Transverse colon (tissue), 4 donors: ENCODE results near the gene TPST2. TPM values are rescaled to one million over a fixed set of nuclear protein-coding genes. Genes with fewer than 3 reads are reported as not detected.

ENCODE experiments used
- DNase-seq: peaks from one replicate; pipeline ENCODE4 v3.0.0-alpha.2; 2019
- H3K27ac ChIP-seq, 4 donors: fragments of 200-600 bp; sonication (generic); 2 replicates each; pipeline ENCODE4 v1.5.1; 2016 to 2018; ENCODE audit warnings: inconsistent platforms in 4 of 4
- H3K27me3 ChIP-seq: fragments of 200-600 bp; sonication (generic); 2 replicates; pipeline ENCODE4 v1.5.1; 2017; ENCODE audit warnings: inconsistent platforms
- H3K36me3 ChIP-seq, 4 donors: fragments of 200-600 bp; sonication (generic); 2 replicates each; pipeline ENCODE4 v1.5.1; 2017 to 2019; ENCODE audit warnings: inconsistent platforms in 4 of 4
- H3K4me1 ChIP-seq, 4 donors: fragments of 200-600 bp; sonication (generic); 2 replicates each; pipeline ENCODE4 v1.5.1; 2017 to 2020; ENCODE audit warnings: inconsistent platforms in 4 of 4
- H3K4me3 ChIP-seq, 4 donors: fragments of 200-600 bp; sonication (generic); 1 replicate in 1 of 4; 2 replicates in 3 of 4; pipeline versions ENCODE4 v1.5.1 to v1.6.1; 2017 to 2019; ENCODE audit warnings: inconsistent platforms in 4 of 4
- H3K9me3 ChIP-seq, 2 donors: fragments of 200-600 bp; sonication (generic); 2 replicates each; pipeline ENCODE4 v1.5.1; 2017 to 2019; ENCODE audit warnings: inconsistent platforms in 2 of 2
- EP300 ChIP-seq: sonication (generic); formaldehyde crosslinking; IDR thresholded peaks from one replicate; pipeline ENCODE4 v1.6.1; 2017; ENCODE audit warnings: antibody characterized with exemption, low read depth
- POLR2A ChIP-seq: fragments of 450-650 bp; IDR thresholded peaks from one replicate; pipeline ENCODE4 v1.6.1; 2016; ENCODE audit warnings: antibody characterized with exemption, mild to moderate bottlenecking, moderate library complexity
- POLR2AphosphoS5 ChIP-seq, 3 donors: sonication (generic); formaldehyde crosslinking; IDR thresholded peaks; one replicate each; pipeline ENCODE4 v1.6.1; 2016; ENCODE audit warnings: antibody characterized with exemption in 3 of 3
- WGBS, 2 donors: methylation state at CpG; one replicate each; pipeline ENCODE4 v1.1.5; 2018; ENCODE audit warnings: low coverage in 1 of 2; 5-methylcytosine and 5-hydroxymethylcytosine counted together
- in situ Hi-C, 4 donors: fragments of 200-750 bp; cut with MboI; loops; one replicate each; pipeline versions ENCODE4 v1.15.0 to v1.15.1; 2017; ENCODE audit warnings: low sequenced_read_pairs in 3 of 4, low pct_ligation_motif_present in 1 of 4, low pct_unique_long_range_greater_than_20kb in 1 of 4
- intact Hi-C: fragments of 100-400 bp; cut with DNase I; formaldehyde crosslinking; loops from one replicate; pipeline ENCODE4 v1.15.1; 2023; ENCODE audit warnings: low total_unique reads
- total RNA-seq, 4 donors: library from RNA; depleted of rRNA; stranded (reverse); fragments of >200 nt; gene quantifications; one replicate each; pipeline ENCODE4 v1.1.0, GENCODE V29; 2016
- TF ChIP-seq, protein P1 (sequence below), 5 experiments: fragments of 200-600 bp in 3 of 5; fragments of 450-650 bp in 2 of 5; sonication (generic) in 3 of 5; IDR thresholded peaks; 1 replicate in 2 of 5; 2 replicates in 3 of 5; pipeline ENCODE4 v1.5.1; 2016 to 2017; ENCODE audit warnings: antibody characterized with exemption in 5 of 5, inconsistent platforms in 3 of 5, mild to moderate bottlenecking in 2 of 5, moderate library complexity in 1 of 5

The TPST2 gene
- total RNA-seq, 4 donors from 2014 or later, result 14.3 to 35.6 (median 26.8) TPM

DNA sequence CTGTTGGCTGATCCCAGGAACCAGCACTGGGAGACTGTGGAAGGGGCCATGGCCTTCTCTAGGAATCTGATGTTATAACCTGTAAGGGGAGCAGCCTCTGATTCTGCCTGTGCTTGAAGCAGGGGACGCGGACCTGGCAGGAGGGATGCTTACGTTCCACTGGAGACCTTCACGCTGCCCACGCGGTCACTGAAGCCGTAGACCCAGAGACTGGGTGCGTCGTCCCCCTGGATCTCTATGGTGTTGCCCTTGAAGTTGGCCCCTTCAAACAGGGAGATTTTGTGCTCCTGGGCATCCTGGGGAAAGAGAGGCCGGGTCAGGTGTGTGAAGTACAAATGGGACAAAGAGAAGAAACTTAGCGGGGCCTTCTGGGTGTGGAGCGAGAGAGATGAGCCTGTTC is 11.8 kb upstream of the TPST2 start:
- H3K4me1 ChIP-seq, result no peaks in the 10 kb centered on the region
- H3K27me3 ChIP-seq, result no peaks in the 10 kb centered on the region
- no peak overlapping the region for H3K4me3 ChIP-seq
- H3K9me3 ChIP-seq, result no peaks in the 10 kb centered on the region
- intact Hi-C loops, result no loop called here
- no peak for DNase-seq
- TF ChIP-seq EP300, result no peak
- TF ChIP-seq POLR2AphosphoS5 (IDR thresholded peaks at IDR 0.05), result no peak
- no peak for TF ChIP-seq POLR2A
- TF ChIP-seq, protein P1, sequence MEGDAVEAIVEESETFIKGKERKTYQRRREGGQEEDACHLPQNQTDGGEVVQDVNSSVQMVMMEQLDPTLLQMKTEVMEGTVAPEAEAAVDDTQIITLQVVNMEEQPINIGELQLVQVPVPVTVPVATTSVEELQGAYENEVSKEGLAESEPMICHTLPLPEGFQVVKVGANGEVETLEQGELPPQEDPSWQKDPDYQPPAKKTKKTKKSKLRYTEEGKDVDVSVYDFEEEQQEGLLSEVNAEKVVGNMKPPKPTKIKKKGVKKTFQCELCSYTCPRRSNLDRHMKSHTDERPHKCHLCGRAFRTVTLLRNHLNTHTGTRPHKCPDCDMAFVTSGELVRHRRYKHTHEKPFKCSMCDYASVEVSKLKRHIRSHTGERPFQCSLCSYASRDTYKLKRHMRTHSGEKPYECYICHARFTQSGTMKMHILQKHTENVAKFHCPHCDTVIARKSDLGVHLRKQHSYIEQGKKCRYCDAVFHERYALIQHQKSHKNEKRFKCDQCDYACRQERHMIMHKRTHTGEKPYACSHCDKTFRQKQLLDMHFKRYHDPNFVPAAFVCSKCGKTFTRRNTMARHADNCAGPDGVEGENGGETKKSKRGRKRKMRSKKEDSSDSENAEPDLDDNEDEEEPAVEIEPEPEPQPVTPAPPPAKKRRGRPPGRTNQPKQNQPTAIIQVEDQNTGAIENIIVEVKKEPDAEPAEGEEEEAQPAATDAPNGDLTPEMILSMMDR (IDR thresholded peaks at IDR 0.05), result no peak
- no peak overlapping the region for H3K27ac ChIP-seq
- WGBS, 2 donors, result 73 to 80% methylated on average over 3 to 12 of the region's 12 CpGs
- in situ Hi-C loops, result no loop called here
- no peaks in the 10 kb centered on the region for H3K36me3 ChIP-seq

DNA sequence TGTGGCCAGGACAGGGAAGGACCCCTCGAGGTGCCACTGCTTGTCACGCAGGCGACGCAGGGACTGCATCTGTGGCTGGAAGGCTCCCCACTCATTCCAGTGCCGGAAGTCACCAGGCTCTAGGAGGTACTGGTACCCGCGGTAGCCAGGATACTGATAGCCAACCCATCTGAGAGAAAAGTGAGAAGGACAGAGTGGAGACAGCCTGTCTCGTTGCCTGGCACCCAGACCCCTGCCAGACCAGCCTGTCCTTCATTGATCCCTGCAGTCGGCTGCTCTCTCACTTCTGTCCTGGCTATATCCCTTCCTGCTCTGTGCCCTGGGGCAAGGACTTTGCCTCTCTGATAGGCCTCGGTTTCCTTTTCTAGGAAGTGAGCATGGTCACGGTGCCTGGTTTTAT is 9.6 kb upstream of the TPST2 start:
- Histone ChIP-seq H3K27ac (no peak overlapping the region), H3K36me3 (no peaks in the 10 kb centered on the region), H3K4me3 (no peak overlapping the region), H3K27me3 (no peaks in the 10 kb centered on the region), H3K4me1 (no peaks in the 10 kb centered on the region), H3K9me3 (no peaks in the 10 kb centered on the region)
- TF ChIP-seq EP300 (no peak), POLR2AphosphoS5 (IDR thresholded peaks at IDR 0.05) (no peak), POLR2A (no peak)
- TF ChIP-seq, protein P1 (IDR thresholded peaks at IDR 0.05), result no peak
- WGBS, 2 donors, result 60 to 81% methylated on average over 1 to 11 of the region's 11 CpGs
- no peak for DNase-seq
- in situ Hi-C loops (no loop called here), intact Hi-C loops (no loop called here)

DNA sequence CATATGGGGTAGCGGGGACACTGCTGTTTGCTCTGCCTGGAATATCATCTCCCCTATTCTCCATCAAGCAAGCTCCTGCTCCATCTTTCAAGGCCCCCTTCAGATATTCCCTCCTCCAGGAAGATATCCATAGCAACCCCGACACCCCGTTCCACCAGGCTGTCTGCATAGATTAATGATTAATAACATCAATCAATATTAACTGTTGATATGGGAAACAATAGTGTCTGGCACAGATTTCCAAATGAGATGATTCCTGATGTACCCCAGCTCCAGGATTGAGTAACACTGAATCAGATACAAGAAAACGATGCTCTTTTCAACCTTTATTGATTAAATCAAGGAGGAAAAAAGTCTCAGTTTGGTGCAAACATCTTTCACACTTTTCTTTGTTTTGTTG is 7.5 kb upstream of the TPST2 start:
- DNase-seq, result no peak
- 75 to 83% methylated on average over 4 of the region's 4 CpGs for WGBS, 2 donors
- no peak overlapping the region for H3K27ac ChIP-seq
- intact Hi-C loops (no loop called here), in situ Hi-C loops (no loop called here)
- H3K4me3 ChIP-seq, result no peak overlapping the region
- peaks cover 0 to 2% (median 0%) of the 10 kb centered on the region in 4 donors for H3K4me1 ChIP-seq
- H3K9me3 ChIP-seq, result no peaks in the 10 kb centered on the region
- no peaks in the 10 kb centered on the region for H3K36me3 ChIP-seq
- H3K27me3 ChIP-seq, result no peaks in the 10 kb centered on the region
- TF ChIP-seq EP300, result no peak
- TF ChIP-seq POLR2A, result no peak
- no peak for TF ChIP-seq POLR2AphosphoS5 (IDR thresholded peaks at IDR 0.05)
- TF ChIP-seq, protein P1 (IDR thresholded peaks at IDR 0.05), result no peak

DNA sequence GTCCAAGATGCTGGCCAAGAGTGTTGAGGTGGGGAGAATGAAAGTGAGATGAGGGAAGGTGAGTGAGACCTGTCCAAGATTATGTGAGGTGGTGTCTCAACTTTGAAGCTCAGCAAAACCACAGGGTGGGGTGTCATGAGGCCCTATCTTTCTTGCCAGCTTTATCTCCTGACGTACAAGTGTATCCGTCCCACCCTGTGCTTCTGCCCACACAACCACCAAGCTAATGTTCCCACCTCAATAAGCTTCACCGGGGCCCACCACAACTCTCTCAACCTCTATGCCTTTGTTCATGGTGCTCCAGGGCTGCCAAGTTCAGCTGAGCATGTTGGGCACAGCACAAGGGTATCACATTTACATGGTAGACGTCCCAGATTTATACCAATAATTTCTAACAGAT is 7.1 kb upstream of the TPST2 start:
- no peaks in the 10 kb centered on the region for H3K36me3 ChIP-seq
- peaks cover 0 to 6% (median 0%) of the 10 kb centered on the region in 4 donors for H3K4me1 ChIP-seq
- no peaks in the 10 kb centered on the region for H3K27me3 ChIP-seq
- in situ Hi-C loops, result no loop called here
- H3K27ac ChIP-seq, result no peak overlapping the region
- H3K9me3 ChIP-seq, result no peaks in the 10 kb centered on the region
- 82% methylated on average over 4 of the region's 4 CpGs; no CpG with 5 or more reads in 1 of the 2 donors for WGBS, 2 donors
- intact Hi-C loops, result no loop called here
- DNase-seq, result no peak
- TF ChIP-seq POLR2AphosphoS5 (IDR thresholded peaks at IDR 0.05) (no peak), EP300 (no peak), POLR2A (no peak)
- TF ChIP-seq, protein P1 (IDR thresholded peaks at IDR 0.05), result no peak
- no peak overlapping the region for H3K4me3 ChIP-seq
